SK-N-MC (cell line): ENCODE measurements around the gene FNDC8.
"Not testable (repeated sequence)": the region's sequence is repeated elsewhere in the genome, so short reads cannot be mapped to it uniquely, and the experiment has no call there.

Experiments
- DNase-seq: peaks from one replicate; pipeline ENCODE4 v3.0.0-alpha.2; 2011; ENCODE audit warnings: low read depth, low spot score
- H3K27ac ChIP-seq: fragments of 200-600 bp; sonication (generic); 2 replicates; pipeline ENCODE4 v1.5.1; 2016; ENCODE audit warnings: mixed run types
- H3K36me3 ChIP-seq: fragments of 200-600 bp; sonication (generic); 2 replicates; pipeline ENCODE4 v1.6.1; 2017; ENCODE audit warnings: antibody characterized with exemption, low read length, mixed read lengths; ENCODE audit not compliant: insufficient read depth
- H3K4me3 ChIP-seq: fragments of 200-600 bp; sonication (generic); 2 replicates; pipeline ENCODE4 v1.5.1; 2016
- H3K9ac ChIP-seq: fragments of 200-600 bp; sonication (generic); 2 replicates; pipeline ENCODE4 v1.8.0; 2017; ENCODE audit warnings: mixed run types, mixed read lengths; ENCODE audit not compliant: insufficient read length
- H3K9me3 ChIP-seq: fragments of 200-600 bp; sonication (generic); 2 replicates; pipeline ENCODE4 v1.6.1; 2017; ENCODE audit warnings: low read depth, mild to moderate bottlenecking, antibody characterized with exemption, low read length, moderate library complexity, mixed read lengths
- EZH2 ChIP-seq: fragments of 200-600 bp; sonication (generic); IDR thresholded peaks from one replicate; pipeline ENCODE4 v1.6.1; 2017; ENCODE audit warnings: antibody characterized with exemption
- FOXP2 ChIP-seq: optimal IDR thresholded peaks from 2 replicates; pipeline ENCODE3; 2011; ENCODE audit warnings: mild to moderate bottlenecking, moderate library complexity; ENCODE audit not compliant: insufficient read depth; ENCODE audit errors: extremely low read length, control extremely low read depth
- POLR2AphosphoS5 ChIP-seq: IDR thresholded peaks from 2 replicates; pipeline ENCODE4 v1.6.1; 2012; ENCODE audit warnings: mild to moderate bottlenecking, low read depth, low read length, borderline replicate concordance

Gene FNDC8

DNA sequence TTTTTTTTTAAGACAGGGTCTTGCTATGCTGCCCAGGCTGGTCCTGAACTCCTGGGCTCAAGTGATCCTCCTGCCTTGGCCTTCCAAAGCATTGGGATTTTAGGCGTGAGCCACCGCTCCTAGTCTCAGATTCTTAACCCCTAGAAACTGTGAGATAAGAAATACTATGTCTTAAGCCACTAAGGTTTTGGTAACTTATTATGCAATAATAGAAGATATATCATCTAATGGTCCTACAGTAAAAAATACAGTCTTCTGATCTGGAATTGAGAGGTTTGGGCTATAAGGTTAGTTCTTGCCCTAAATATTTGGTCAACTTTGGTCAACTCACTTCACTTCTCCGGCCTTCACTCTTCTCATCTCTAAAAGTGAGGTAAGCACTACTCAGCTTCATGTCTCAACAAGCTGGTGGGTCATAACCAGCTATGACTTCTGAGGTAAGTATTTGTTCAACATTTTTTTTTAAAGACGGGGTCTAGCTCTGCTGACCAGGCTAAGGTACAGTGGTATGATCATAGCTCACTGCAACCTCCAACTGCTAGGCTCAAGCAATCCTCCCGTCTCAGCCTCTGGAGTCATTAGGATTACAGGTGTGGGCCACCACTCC is 16.5 kb upstream of the FNDC8 start:
- TF ChIP-seq POLR2AphosphoS5: no peak
- TF ChIP-seq FOXP2: no peak
- TF ChIP-seq EZH2: no peak
- Histone ChIP-seq H3K9ac (no peak overlapping the region), H3K4me3 (no peak overlapping the region), H3K36me3 (no peaks in the 10 kb centered on the region; the same call in 1 of the 2 replicates), H3K27ac (no peak overlapping the region), H3K9me3 (no peaks in the 10 kb centered on the region)
- no peak for DNase-seq

DNA sequence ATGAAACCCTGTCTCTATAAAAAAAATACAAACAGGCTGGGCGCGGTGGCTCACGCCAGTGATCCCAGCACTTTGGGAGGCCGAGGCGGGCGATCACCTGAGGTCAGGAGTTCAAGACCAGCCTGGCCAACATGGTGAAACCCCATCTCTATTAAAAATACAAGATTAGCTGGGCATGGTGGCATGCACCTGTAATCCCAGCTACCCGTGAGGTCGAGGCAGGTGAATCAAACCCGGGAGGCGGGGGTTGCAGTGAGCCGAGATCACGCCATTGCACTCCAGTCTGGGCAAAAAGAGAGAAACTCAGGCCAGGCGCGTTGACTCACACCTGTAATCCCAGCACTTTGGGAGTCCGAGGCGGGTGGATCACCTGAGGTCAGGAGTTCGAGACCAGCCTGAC is 10.6 kb upstream of the FNDC8 start:
- H3K4me3 ChIP-seq, H3K9me3 ChIP-seq, H3K9ac ChIP-seq, H3K36me3 ChIP-seq, DNase-seq, H3K27ac ChIP-seq: not testable (repeated sequence)

DNA sequence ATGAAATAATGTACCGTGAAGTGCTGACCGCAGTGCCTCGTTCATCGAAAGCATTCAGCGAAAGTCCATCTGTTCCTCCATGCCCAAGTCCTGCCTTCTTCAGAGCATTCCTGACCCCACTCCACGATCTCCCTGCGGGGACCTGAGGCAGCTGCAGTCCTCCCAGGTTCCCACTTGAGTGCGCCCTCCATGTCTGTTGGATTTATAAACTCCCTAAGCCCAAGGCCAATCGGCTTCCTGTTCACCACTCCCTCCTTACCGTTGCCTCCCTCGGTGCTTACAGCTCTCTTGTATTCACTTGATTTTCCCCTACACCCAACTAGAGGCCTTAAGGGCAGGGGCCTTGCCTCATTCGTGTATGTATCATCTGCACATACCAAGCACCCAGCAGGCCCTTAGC is 4.6 kb upstream of the FNDC8 start:
- no peak overlapping the region for H3K27ac ChIP-seq
- DNase-seq: no peak
- TF ChIP-seq POLR2AphosphoS5: no peak
- no peaks in the 10 kb centered on the region for H3K36me3 ChIP-seq
- H3K9me3 ChIP-seq: no peaks in the 10 kb centered on the region
- no peak overlapping the region for H3K9ac ChIP-seq
- no peak overlapping the region for H3K4me3 ChIP-seq

DNA sequence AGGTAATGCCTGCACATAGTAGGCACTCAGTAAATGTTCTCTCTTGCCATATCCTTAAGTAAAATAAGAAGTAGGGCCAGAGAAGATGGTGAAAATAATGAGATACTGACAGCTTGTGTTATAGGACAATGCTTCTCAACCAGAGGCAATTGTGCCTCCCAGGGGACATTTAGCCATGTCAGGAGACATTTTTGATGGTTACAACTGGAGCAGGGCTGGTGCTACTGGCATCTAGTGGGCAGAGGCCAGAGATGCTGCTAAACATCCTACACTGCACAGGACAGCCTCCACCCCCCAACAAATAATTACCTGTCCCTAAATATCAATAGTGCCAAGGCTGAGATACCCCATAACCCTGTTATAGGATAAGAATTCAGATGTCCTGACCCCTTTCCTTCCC is 3.4 kb upstream of the FNDC8 start:
- TF ChIP-seq FOXP2: no peak
- no peak for TF ChIP-seq EZH2
- no peak for TF ChIP-seq POLR2AphosphoS5
- DNase-seq: no peak
- no peaks in the 10 kb centered on the region for H3K36me3 ChIP-seq
- no peaks in the 10 kb centered on the region for H3K9me3 ChIP-seq
- H3K4me3 ChIP-seq: no peak overlapping the region
- H3K9ac ChIP-seq: no peak overlapping the region
- no peak overlapping the region for H3K27ac ChIP-seq

DNA sequence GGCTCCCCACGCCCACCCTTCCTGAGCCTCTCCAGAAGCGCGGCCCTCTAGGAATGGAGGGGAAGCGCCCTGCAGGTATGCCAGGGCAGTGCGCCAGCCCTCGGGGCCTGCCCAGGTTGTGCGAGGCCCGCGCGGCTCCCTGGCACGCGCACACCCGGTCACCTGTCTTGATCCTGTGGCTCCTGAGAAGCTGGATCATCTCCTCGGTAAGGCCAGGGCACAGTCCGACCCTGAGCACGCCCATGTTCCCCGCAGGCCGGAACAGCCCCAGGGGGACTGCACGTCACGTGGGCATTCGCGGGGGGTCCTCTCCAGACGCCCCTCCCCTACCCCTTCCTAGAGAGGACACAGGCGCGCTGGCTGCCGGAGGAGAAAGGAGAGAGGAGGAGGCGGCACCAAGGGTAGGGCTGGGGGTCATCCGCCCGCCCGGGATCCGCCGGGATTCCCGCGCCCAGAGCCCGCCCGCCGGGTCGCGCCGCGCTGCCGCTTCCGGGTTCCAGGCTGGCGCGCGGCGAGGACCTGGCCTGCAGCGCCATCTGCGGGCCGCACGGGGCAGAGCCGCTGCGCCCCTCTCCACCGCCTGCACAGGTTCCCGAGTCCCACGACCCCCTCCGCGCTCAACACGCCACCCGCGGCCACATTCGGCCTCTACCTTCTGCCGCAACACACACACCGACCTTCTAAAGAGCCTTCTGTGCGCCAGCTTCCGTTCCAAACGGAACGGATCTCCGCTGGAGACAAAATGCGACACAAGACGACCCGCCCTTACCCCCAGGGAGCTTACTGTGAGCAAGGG is 1.8 kb upstream of the FNDC8 start, which contains the start of gene RAD51D:
Gene RAD51D, minus strand, starts transcription at position 491 of the 796 bp plus-strand sequence. Its CDS starts 247 bp downstream, at position 244.
- Histone ChIP-seq H3K9me3 (no peaks in the 10 kb centered on the region), H3K9ac (peak within 1 kb of the TSS; percentile 84), H3K27ac (no peak within 1 kb of the TSS), H3K36me3 (no peaks in the 10 kb centered on the region), H3K4me3 (peak within 1 kb of the TSS; percentile 85)
- TF ChIP-seq POLR2AphosphoS5: no peak
- TF ChIP-seq EZH2: no peak
- no peak for TF ChIP-seq FOXP2
- no peak for DNase-seq

DNA sequence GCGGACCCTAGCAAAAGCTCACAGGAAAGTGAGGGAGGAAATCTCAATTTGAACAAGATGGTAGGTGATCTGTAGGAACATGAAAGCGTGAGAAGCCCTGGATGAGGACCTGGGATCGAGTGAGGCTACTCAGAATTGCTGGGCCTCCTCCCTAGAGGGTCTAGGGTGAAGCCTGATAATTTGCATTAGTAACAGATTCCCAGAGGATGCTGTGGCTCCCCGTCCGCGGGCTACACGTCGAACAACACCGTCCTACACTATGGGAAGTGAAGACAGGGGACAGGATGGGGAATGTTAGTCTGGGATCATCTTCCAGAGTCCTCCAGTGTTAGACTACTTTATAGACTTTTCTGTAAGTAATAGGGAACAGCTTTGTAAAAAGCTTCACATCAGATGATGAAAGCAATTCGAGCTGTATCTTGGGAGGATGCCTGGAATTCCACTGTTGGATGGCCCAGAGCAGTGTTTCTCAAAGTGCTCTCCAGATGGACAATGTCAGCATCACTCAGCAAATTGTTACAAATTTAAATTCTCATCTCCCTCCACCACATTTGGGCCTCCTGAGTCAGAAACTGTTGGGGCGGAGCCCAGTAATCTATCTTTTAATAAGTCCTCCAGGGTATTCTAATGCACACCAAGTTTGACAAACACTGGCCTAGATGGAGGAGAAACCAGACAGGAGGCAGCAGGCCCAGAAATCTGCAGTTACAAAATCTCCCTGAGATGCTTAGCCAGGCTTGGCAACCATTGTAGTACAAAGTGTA is 6.5 kb downstream of the FNDC8 start:
- Histone ChIP-seq H3K9ac (no peak overlapping the region), H3K9me3 (no peaks in the 10 kb centered on the region), H3K4me3 (no peak overlapping the region), H3K36me3 (peaks cover 20% of the 10 kb centered on the region), H3K27ac (no peak overlapping the region)
- no peak for DNase-seq
- no peak for TF ChIP-seq FOXP2
- TF ChIP-seq EZH2: no peak
- TF ChIP-seq POLR2AphosphoS5: no peak

DNA sequence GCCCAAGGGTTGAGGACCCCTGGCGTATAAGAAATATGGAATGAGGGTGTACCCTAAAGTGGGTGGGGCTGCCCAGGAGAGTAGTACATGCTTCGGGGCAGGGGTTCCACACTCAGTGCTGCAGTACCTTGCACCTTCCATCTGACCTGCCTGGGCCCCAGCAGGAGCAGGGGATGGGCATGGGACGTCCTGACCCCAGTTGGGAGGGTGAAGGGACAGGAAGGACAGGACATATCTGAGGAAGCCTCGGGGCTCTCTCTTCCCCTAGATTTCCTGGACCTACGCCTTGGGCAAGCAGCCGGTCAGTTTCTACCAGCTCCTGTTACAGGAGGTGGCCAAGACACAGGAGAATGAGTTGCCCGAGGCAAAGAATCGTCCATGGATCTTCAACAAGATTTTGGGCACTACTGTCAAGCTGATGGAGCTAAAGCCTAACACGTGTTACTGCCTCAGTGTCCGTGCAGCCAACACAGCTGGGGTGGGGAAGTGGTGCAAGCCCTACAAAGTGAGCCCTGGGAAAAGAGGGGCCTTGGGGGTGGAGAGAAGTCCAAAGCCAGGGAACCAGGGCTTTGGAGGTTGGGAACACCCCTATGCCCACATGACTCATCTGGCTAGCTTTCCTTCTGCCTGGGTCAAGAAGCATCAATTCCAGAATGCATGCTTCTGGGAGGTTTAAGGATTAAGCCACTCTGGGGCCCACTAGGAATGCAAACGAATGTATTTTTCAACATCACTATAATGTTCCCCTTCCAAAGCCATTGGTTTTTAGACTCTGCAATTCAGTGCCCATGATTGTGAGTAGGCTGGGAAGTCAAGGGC is 7.9 kb downstream of the FNDC8 start:
- DNase-seq: no peak
- no peak; the same call in 1 of the 2 replicates for TF ChIP-seq POLR2AphosphoS5
- no peak for TF ChIP-seq EZH2
- TF ChIP-seq FOXP2: no peak
- H3K36me3 ChIP-seq: peaks cover 35% of the 10 kb centered on the region
- no peak overlapping the region for H3K4me3 ChIP-seq
- H3K27ac ChIP-seq: no peak overlapping the region
- H3K9ac ChIP-seq: no peak overlapping the region
- no peaks in the 10 kb centered on the region for H3K9me3 ChIP-seq

DNA sequence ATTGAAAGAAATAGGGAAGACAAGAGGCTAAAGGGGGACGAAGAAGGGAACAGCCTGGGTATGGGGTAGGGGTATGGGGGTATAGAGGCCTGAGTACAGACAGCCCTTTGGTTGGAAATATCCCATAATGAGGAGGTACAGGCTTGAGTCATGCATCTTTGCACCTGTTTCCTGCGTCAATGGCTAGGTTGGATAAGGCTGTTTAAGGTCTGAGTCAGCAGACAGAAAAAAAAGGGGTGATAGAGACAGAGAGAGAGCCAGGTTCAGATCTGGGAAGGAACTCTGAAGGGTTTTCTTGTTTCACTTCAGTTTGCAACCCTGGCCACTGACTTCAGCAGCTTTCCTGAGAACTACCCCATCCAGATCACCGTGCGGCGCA is 8.5 kb downstream of the FNDC8 start:
- no peak overlapping the region for H3K9ac ChIP-seq
- DNase-seq: no peak
- no peak overlapping the region for H3K27ac ChIP-seq
- no peaks in the 10 kb centered on the region for H3K9me3 ChIP-seq
- no peak overlapping the region for H3K4me3 ChIP-seq
- peaks cover 41% of the 10 kb centered on the region for H3K36me3 ChIP-seq
- TF ChIP-seq POLR2AphosphoS5: no peak
- no peak for TF ChIP-seq FOXP2
- TF ChIP-seq EZH2: no peak
